ENCODE measurements around the gene SORT1.
A peak's percentile ranks its signal among the peaks of the same experiment; 100 is the strongest.

Gene SORT1

DNA sequence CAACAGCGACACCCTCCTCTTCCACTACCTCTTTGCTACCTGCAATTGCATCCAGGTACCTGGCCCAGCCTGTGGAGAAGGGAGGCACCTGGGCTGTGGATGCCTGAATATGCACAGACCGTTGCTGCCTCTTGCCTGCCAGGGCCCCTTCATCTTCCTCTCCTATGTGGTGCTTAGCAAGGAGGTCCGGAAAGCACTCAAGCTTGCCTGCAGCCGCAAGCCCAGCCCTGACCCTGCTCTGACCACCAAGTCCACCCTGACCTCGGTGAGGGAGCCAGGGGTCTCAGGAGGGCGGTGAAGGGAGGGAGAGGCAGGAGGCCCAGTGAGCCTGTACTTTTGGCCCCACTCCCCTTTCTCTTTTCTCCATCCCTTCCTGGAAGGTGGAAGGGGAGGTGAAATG is 126.3 kb downstream of the SORT1 start:
- no peak for DNase-seq

DNA sequence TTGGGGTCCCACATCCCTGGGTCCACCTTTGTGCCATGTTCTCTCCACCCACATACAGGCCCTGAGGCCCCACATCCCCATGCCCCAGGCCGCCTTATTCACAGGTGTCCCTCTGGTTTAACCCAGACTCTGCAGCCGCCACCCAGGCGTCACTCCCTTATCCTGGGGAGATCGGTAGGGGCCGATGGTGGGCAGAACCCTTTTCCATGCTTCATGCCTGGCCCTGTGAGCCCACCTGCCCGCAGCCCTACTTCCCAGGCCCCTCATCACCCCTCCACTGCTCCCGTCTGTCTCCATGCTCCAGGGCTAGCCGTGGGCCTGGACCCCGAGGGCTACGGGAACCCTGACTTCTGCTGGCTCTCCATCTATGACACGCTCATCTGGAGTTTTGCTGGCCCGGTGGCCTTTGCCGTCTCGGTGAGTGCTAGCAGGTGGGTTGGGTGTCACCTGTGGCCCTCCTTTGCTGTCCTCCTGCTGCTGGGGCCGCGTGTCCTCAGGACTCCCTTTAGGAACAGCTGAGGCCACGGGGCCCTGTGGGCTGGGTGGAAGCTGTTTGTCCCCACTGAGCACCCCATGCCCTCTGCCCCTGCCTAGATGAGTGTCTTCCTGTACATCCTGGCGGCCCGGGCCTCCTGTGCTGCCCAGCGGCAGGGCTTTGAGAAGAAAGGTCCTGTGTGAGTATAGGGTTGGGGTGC is 126.9 kb downstream of the SORT1 start:
- no peak for DNase-seq

- DNase-seq: no peak
Observed at GRCh38 chr1:109269981-109270622, 127.6 kb downstream of the SORT1 start.

GRCh38 chr1:109269212-109269980 is 128.3 kb downstream of the SORT1 start:
- DNase-seq: no peak

- no peak for DNase-seq
Observed at GRCh38 chr1:109268431-109269211, 129.1 kb downstream of the SORT1 start.

- DNase-seq: no peak
Observed at GRCh38 chr1:109267743-109268300, 129.9 kb downstream of the SORT1 start.

DNA sequence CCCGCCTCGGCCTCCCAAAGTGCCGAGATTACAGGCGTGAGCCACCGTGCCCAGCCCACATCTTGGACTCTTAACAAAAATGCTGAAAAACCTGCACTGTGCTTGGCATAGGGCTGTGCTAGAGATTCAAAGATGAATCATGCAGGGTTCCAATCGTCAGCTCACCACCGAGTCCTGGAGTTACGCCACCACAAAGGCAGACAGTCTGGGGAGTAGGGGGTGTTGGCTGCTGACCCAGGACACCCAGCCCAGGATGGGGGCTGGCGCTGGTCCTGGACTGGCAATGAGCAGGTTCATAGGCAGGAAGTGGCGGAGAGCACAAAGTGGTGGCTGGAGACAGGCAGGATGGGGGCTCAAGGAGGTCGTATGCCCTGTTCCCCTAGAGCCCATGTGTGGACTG is 130.8 kb downstream of the SORT1 start:
- no peak for DNase-seq

- DNase-seq: no peak
Observed at GRCh38 chr1:109265741-109266330, 131.9 kb downstream of the SORT1 start.

- DNase-seq: no peak
Observed at GRCh38 chr1:109265016-109265415, 132.7 kb downstream of the SORT1 start.

DNA sequence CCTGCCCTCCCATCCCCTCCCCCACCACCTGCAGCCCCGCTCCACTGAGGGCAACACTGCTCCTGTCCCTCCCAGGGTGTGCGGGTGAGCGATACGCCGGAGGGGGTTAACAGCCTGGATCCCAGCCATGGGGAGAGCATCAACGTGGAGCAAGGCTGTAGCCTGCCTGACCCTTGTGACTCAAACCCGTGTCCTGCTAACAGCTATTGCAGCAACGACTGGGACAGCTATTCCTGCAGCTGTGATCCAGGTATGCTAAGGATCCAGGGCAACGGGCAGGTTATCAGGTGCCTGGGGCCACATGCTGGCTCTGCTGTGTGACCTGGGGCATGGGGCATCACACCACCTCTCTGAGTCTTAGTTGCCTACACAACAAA is 133.4 kb downstream of the SORT1 start:
- DNase-seq: no peak

GRCh38 chr1:109263597-109264378 is 133.9 kb downstream of the SORT1 start:
- DNase-seq: peak; percentile 10 to 92 (median 92)

- peak in 1 of 3 experiments; percentile 92 for DNase-seq
Observed at GRCh38 chr1:109263234-109263596, 134.5 kb downstream of the SORT1 start.

DNA sequence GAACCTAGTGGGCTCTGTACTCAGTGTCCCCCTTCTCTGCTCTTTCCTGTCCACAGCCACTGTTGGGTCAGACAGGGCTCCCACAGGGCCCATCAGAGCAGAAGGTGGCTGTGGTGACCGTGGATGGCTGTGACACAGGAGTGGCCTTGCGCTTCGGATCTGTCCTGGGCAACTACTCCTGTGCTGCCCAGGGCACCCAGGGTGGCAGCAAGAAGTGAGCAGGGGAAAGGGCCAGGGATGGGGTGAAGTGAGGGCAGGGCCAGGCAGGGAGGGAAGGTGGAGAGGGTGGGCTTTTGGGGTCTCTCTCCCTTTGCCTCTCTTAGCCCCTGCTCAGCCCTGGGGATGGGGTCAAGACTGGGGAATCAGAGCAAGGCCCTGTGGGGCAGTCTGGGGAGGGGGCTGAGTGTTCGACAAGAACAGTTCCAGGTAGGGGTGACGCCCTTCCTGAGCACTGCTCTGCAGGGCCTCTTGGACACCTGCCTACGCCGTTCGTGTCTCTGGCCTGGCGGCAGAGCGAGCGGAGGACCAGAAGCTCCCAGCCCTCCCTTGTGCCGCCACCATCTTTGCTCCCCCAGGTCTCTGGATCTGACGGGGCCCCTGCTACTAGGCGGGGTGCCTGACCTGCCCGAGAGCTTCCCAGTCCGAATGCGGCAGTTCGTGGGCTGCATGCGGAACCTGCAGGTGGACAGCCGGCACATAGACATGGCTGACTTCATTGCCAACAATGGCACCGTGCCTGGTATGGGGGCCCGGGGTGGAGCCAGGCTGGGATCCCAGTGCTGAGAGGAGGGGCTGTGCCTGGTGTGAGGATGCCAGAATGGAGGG is 135.3 kb downstream of the SORT1 start:
- no peak for DNase-seq

GRCh38 chr1:109261578-109261977 is 136.1 kb downstream of the SORT1 start:
- no peak for DNase-seq

GRCh38 chr1:109261006-109261405 is 136.7 kb downstream of the SORT1 start:
- DNase-seq: peak in 1 of 3 experiments; percentile 6

DNA sequence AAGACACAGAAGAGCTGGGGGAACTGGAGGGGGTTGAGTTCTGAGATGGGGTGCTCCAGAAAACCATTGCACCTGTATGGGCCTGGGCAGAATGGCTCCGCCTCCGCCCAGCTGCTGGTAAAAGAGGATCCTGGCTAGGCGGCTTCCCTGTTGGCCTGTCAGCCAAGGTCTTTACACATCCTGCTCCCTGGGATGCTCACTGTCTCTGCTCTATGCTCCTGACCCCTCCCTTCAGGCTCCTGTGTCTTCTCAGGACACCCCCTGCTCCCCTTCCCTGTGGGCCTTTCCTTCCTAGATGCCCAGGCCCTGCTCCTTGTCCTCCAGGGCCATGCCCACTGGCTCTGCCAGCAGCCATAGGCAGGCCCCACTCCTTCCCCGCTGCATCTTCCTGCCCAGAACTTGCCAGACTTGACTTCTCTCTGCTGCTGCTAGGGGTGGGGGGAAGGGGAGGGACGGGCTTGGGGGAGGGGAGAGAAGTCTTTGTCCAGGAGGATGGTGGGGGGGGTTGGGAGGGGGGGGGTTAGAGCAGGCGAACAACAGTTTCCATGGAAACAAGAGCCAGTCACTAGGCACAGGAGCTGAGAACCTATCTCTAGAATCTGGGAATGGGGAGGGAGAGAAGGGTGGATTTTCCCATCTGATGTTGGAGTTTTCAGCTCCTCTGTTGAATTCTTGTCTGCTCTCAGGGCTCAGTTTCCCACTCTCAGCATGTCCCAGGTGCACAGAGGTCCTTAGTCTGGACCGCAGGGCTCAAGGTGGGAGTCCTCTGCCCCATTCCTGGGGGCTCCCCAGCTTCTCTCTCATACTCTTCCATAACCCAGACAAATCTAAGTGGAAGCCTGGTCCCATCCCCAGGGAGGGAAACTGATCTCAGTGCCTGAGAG is 137.8 kb downstream of the SORT1 start:
- peak in 2 of 3 experiments; percentile 69 to 77 for DNase-seq
